Common myeloid progenitor, CD34-positive (primary cell): ENCODE data around the gene GRK5.

ENCODE experiments used
- CTCF ChIA-PET: fragments of 350-600 bp; sonication (Branson Sonifier 250); formaldehyde crosslinking; loops from one replicate; lab custom pipeline; 2021; ENCODE audit warnings: antibody characterized with exemption; lab: Charles Lee
- POLR2A ChIA-PET: fragments of 350-600 bp; sonication (Branson Sonifier 250); formaldehyde crosslinking; loops from one replicate; lab custom pipeline; 2021; ENCODE audit warnings: antibody characterized with exemption; lab: Charles Lee
- DNase-seq, 3 donors: peaks; one replicate each; pipeline versions ENCODE4 v3.0.0 to v3.0.0-alpha.2; 2013
- H3K27ac ChIP-seq, 2 experiments: 1 replicate in 1 of 2; 2 replicates in 1 of 2; pipeline ENCODE4 v1.7.0; 2013; ENCODE audit warnings: inconsistent platforms in 2 of 2, low read length in 2 of 2, mild to moderate bottlenecking in 2 of 2, low read depth in 1 of 2, moderate library complexity in 1 of 2; ENCODE audit not compliant: severe bottlenecking in 2 of 2, insufficient read depth in 1 of 2, poor library complexity in 1 of 2
- H3K27me3 ChIP-seq, 5 experiments: replicated peaks in 2 of 5; 1 replicate in 3 of 5; 2 replicates in 2 of 5; pipeline versions ENCODE4 v1.6.1 to v1.7.0; 2013; ENCODE audit warnings: low read length in 4 of 5, mild to moderate bottlenecking in 2 of 5, moderate library complexity in 2 of 5, inconsistent platforms in 1 of 5; ENCODE audit not compliant: insufficient read depth in 5 of 5, control insufficient read depth in 4 of 5
- H3K36me3 ChIP-seq, 4 experiments: 1 replicate in 2 of 4; 2 replicates in 2 of 4; pipeline versions ENCODE4 v1.6.1 to v1.7.0; 2013; ENCODE audit warnings: low read length in 3 of 4, control low read depth in 1 of 4, mild to moderate bottlenecking in 1 of 4; ENCODE audit not compliant: control insufficient read depth in 4 of 4, insufficient read depth in 4 of 4
- H3K4me1 ChIP-seq, 4 experiments: 1 replicate in 3 of 4; 2 replicates in 1 of 4; pipeline versions ENCODE4 v1.6.1 to v1.7.1; 2013; ENCODE audit warnings: low read length in 3 of 4, mild to moderate bottlenecking in 3 of 4, control low read depth in 1 of 4, inconsistent platforms in 1 of 4, moderate library complexity in 1 of 4; ENCODE audit not compliant: control insufficient read depth in 4 of 4, insufficient read depth in 4 of 4; ENCODE audit errors: control extremely low read depth in 1 of 4
- H3K4me3 ChIP-seq, 7 experiments: 1 replicate in 4 of 7; 2 replicates in 3 of 7; pipeline versions ENCODE4 v1.5.1 to v1.7.0; 2013; ENCODE audit warnings: mild to moderate bottlenecking in 7 of 7, low read length in 6 of 7, moderate library complexity in 6 of 7, inconsistent platforms in 2 of 7, low read depth in 2 of 7, control low read depth in 1 of 7; ENCODE audit not compliant: insufficient read depth in 4 of 7, control insufficient read depth in 1 of 7; ENCODE audit errors: extremely low read depth in 1 of 7
- H3K9me3 ChIP-seq, 5 experiments: 1 replicate in 4 of 5; 2 replicates in 1 of 5; pipeline versions ENCODE4 v1.6.1 to v1.7.1; 2013; ENCODE audit warnings: low read length in 4 of 5, mild to moderate bottlenecking in 2 of 5, inconsistent platforms in 1 of 5, low read depth in 1 of 5, moderate library complexity in 1 of 5; ENCODE audit not compliant: control insufficient read depth in 4 of 5, insufficient read depth in 2 of 5; ENCODE audit errors: control extremely low read depth in 1 of 5
- WGBS: methylation state at CpG from one replicate; pipeline ENCODE4 v1.1.5; 2013; ENCODE audit not compliant: insufficient coverage; 5-methylcytosine and 5-hydroxymethylcytosine counted together

GRK5 gene

DNA sequence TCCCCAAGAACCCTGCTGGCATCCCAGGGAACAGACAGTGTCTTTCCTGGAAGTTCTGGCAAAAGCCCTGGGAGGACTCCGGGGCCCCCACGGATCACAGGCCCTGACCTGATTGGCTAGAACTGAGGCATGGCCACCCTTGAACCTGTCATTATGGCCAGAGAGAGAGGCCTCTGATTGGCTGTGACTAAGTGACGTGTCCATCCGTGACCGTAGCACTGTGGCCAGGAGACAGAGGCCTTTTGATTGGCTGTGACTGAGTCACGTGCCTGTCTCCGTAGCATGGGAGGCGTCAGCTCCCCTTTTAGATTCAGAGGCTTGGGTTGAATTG, 171.3 kb downstream of the GRK5 start:
- DNase-seq, result no peak
- ChIA-PET CTCF (interaction anchor here (0.8 to 1.2 kb wide), 2 partner anchors 9 to 32 kb away, joined by 3 read pairs; no protein-coding TSS in a partner anchor), POLR2A (no interaction called here)
- no peaks in the 10 kb centered on the region for H3K36me3 ChIP-seq
- 100% methylated on average over 3 of the region's 8 CpGs for WGBS
- H3K27me3 ChIP-seq, result peaks cover 0 to 2% (median 0%) of the 10 kb centered on the region in 5 experiments
- no peak overlapping the region for H3K27ac ChIP-seq
- H3K9me3 ChIP-seq, result no peaks in the 10 kb centered on the region
- H3K4me3 ChIP-seq, result no peak overlapping the region
- H3K4me1 ChIP-seq, result peaks cover 0 to 5% (median 0%) of the 10 kb centered on the region in 4 experiments

- POLR2A ChIA-PET, result no interaction called here
- Histone ChIP-seq H3K27me3 (peaks cover 0 to 2% (median 0%) of the 10 kb centered on the region in 5 experiments), H3K4me3 (no peak overlapping the region), H3K9me3 (no peaks in the 10 kb centered on the region), H3K36me3 (no peaks in the 10 kb centered on the region), H3K27ac (no peak overlapping the region), H3K4me1 (peaks cover 0 to 5% (median 0%) of the 10 kb centered on the region in 4 experiments)
- CTCF ChIA-PET, result interaction anchor here (0.8 kb wide), 1 partner anchor 10 kb away, joined by 3 read pairs; no protein-coding TSS in a partner anchor
- no peak for DNase-seq
- WGBS, result 89% methylated on average over 8 of the region's 10 CpGs
Observed at GRCh38 chr10:119379466-119380071, 172.2 kb downstream of the GRK5 start.

GRCh38 chr10:119383174-119383856, 175.9 kb downstream of the GRK5 start:
- CTCF ChIA-PET, result interaction anchor here (1.0 to 1.7 kb wide), 2 partner anchors 17 to 23 kb away, joined by 3 read pairs; no protein-coding TSS in a partner anchor
- H3K9me3 ChIP-seq, result no peaks in the 10 kb centered on the region

GRCh38 chr10:119384127-119384526, 176.8 kb downstream of the GRK5 start:
- no peak overlapping the region for H3K4me3 ChIP-seq
- 100% methylated on average over 2 of the region's 5 CpGs for WGBS
- DNase-seq, result no peak
- CTCF ChIA-PET, result interaction anchor here (0.8 to 1.0 kb wide), 2 partner anchors 18 to 36 kb away, joined by 3 to 4 read pairs; no protein-coding TSS in a partner anchor
- H3K36me3 ChIP-seq, result peaks cover 0 to 2% (median 0%) of the 10 kb centered on the region in 4 experiments
- H3K4me1 ChIP-seq, result peaks cover 0 to 5% (median 0%) of the 10 kb centered on the region in 4 experiments
- H3K27ac ChIP-seq, result no peak overlapping the region
- POLR2A ChIA-PET, result no interaction called here
- H3K27me3 ChIP-seq, result no peaks in the 10 kb centered on the region
- H3K9me3 ChIP-seq, result peaks cover 0 to 6% (median 1%) of the 10 kb centered on the region in 5 experiments

More at GRCh38 chr10:119383174-119383856, 175.9 kb downstream of the GRK5 start:
- POLR2A ChIA-PET, result no interaction called here
- Histone ChIP-seq H3K36me3 (no peaks in the 10 kb centered on the region), H3K27ac (no peak overlapping the region), H3K27me3 (no peaks in the 10 kb centered on the region), H3K4me1 (peaks cover 0 to 5% (median 0%) of the 10 kb centered on the region in 4 experiments), H3K4me3 (no peak overlapping the region)
- DNase-seq, result no peak
- 92% methylated on average over 9 of the region's 11 CpGs for WGBS

DNA sequence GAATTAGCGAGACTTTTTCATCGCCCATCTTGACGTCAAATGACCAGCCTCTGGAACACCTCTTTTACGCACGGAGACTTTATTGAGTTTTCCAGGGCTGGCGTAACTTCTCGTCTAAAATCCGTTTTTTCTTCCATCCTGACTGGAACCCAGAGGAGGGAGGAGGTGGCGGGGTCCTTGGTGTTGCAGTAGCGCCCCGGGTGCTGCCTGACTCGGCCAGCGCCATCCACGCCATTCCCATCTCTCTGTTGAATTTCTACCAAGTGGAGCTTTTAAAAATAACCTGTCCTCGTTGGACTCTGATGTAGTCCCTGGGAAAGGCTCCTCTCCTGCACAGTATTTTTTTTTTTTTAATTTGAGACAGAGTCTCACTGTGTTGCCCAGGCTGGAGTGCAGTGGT, 179.3 kb downstream of the GRK5 start:
- Histone ChIP-seq H3K4me1 (peaks cover 0 to 5% (median 0%) of the 10 kb centered on the region in 4 experiments), H3K9me3 (peaks cover 0 to 6% (median 1%) of the 10 kb centered on the region in 5 experiments), H3K27me3 (no peaks in the 10 kb centered on the region), H3K27ac (no peak overlapping the region), H3K36me3 (peaks cover 0 to 2% (median 0%) of the 10 kb centered on the region in 4 experiments), H3K4me3 (no peak overlapping the region)
- no peak for DNase-seq
- 97% methylated on average over 15 of the region's 15 CpGs for WGBS
- ChIA-PET POLR2A (no interaction called here), CTCF (interaction anchor here (1.2 to 2.3 kb wide), 5 partner anchors 10 to 188 kb away, joined by 3 to 10 read pairs (median 5); no protein-coding TSS in a partner anchor)

DNA sequence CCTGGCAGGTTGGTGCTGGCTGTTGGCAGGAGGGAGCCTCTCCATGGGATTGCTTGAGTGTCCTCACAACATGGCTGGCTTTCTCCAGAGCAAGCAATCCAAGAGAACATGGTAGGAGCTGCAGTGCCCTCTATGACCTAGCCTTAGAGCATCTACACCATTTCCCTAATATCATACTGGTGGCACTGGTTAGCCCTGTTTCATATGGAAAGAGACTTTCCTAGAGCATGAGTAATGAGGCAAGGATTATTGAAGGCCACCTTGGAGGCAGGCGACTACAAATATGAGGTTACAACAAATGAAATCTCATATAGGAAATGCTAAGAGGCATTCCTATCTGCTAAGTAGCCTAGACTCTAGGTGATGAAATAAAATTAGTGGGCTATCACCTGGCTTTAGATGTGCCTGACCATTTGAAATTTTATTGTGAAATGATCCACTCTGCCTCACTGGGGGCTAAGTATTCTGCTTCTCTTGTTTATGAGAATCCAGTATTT, 181.5 kb downstream of the GRK5 start:
- WGBS, result no CpG with 5 or more reads among the region's 1 CpG
- H3K4me1 ChIP-seq, result no peaks in the 10 kb centered on the region
- ChIA-PET CTCF (interaction anchor here (1.2 to 2.2 kb wide), 2 partner anchors 26 to 29 kb away, joined by 3 to 7 read pairs; no protein-coding TSS in a partner anchor), POLR2A (no interaction called here)
- DNase-seq, result no peak
- H3K27ac ChIP-seq, result no peak overlapping the region
- peaks cover 0 to 6% (median 1%) of the 10 kb centered on the region in 5 experiments for H3K9me3 ChIP-seq
- no peaks in the 10 kb centered on the region for H3K27me3 ChIP-seq
- H3K4me3 ChIP-seq, result peak overlapping the region in 1 of 7 experiments; percentile 4
- H3K36me3 ChIP-seq, result peaks cover 0 to 2% (median 0%) of the 10 kb centered on the region in 4 experiments
